Left hindlimb (tissue), 1 donor: ENCODE results near the gene USP36.

Source experiments
- DNase-seq: peaks from one replicate; pipeline ENCODE4 v3.0.0-alpha.2; 2018

Gene USP36

DNA sequence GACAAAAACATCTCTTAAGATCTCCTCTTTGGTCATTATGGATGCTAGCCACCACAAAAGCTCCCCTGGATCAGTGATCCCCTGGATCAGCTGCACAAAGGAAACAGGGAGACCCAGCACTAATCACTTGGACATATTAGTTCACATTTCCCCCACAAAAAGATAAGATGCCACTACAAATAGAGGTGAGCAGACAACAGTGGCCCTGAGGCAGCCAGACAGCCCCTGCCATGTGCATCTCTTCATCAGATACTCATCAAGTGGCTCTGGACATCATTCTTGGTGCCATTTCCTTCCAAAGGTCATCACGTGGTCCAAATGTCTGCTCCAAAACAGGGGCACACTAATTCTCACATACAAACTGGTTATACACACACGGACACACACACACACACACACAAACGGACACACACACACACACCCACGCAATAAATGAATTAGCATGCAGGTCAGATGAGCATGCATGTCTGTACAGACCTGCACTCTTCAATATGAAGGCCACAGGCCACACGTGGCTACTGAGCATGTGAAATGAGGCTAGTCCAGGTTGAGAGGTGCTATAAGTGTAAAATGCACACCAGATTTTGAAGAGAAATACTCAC lies 4.1 kb downstream of the USP36 start:
- no peak for DNase-seq

DNA sequence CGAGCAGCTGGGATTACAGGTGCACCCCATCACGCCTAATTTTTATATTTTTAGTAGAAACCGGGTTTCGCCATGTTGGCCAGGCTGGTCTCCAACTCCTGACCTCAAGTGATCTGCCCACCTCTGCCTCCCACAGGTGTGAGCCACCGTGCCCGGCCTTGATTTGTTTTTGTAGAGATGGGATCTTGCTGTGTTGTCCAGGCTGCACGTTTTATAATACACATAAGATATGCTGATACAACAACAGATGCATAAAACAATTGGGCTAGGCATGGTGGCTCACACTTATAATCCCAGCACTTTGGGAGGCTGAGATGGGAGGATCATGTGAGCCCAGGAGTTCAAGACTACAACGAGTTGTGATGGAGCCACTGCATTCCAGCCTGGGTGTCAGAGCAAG lies 6.0 kb downstream of the USP36 start:
- DNase-seq: no peak

- no peak for DNase-seq
These were observed 8.1 kb downstream of the USP36 start for GRCh38 chr17:78832541-78832810.

GRCh38 chr17:78831688-78832540 lies 8.7 kb downstream of the USP36 start:
- no peak for DNase-seq

DNA sequence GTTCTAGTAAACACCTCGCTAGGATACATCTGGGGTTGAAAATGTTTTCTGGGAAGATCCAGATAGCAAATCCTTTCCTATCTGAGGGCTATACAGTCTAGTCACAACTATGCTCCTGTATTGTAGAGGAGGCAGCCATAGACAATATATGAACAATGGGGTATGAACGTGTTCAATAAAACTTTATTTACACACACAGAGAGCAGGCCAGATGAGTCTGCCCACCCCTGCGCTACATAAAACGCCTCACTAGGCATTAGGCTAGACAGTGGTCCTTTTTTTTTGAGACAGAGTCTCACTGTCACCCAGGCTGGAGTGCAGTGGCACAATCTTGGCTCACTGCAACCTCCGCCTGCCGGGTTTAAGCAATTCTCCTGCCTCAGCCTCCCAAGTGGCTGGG lies 11.1 kb downstream of the USP36 start:
- DNase-seq: no peak

- DNase-seq: no peak
These were observed 12.0 kb downstream of the USP36 start for GRCh38 chr17:78828470-78829185.

GRCh38 chr17:78826836-78827509 lies 13.6 kb downstream of the USP36 start:
- no peak for DNase-seq

DNA sequence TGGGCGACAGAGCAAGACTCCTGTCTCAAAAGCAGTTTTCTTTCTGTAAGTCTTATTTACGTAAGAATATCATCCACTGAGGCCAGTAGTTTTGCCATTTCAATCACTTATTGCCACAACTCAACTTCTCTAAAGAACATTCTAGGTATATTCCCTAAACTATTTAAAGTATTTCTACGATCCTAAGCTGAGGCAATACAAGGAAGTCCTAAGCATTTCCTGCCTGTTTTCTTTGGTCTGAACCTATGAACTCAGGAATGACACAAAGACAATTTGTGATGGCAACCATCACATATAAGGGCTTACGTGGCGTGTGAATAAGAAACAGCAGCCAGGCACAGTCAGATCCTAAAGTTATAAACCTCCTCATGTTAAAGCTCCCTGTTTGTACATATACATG lies 14.2 kb downstream of the USP36 start:
- DNase-seq: no peak

DNA sequence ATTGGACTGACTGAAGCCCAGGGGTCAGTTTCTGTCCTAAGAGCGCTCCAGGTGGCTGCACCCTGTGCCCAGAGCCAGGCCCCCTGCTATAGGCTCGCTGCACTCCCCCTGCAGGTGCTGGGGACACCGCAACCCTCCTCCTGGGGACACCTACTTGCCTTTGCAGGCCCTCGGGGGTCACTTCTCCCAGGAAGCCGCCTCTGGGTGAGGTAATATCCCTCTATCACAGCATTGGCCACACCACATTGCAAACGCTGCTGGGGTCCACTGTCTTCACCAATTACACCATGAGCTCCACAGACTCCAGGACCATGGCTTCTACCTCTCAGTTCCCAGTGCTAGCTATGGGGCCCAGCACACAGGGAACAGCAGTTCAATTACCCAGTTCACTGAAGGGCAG lies 14.9 kb downstream of the USP36 start:
- no peak for DNase-seq

DNA sequence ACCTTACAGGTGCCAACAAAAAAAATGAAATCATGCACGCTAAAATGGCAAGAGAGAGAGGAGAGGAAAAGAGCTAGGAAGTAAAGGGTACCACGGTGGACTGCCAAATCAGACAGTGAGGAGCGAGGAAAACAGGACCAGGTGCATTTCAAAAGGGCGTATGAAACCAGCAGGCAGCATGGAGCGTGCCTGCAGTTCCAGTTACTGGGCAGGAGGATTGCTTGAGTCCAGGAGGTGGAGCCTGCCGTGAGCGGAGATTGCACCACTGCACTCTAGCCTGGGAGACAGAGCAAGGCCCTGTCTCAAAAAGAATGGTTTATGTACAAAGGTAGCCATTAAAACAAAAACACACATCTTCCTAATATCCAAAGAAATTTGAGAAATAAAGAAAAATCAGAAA lies 16.4 kb downstream of the USP36 start:
- no peak for DNase-seq

DNA sequence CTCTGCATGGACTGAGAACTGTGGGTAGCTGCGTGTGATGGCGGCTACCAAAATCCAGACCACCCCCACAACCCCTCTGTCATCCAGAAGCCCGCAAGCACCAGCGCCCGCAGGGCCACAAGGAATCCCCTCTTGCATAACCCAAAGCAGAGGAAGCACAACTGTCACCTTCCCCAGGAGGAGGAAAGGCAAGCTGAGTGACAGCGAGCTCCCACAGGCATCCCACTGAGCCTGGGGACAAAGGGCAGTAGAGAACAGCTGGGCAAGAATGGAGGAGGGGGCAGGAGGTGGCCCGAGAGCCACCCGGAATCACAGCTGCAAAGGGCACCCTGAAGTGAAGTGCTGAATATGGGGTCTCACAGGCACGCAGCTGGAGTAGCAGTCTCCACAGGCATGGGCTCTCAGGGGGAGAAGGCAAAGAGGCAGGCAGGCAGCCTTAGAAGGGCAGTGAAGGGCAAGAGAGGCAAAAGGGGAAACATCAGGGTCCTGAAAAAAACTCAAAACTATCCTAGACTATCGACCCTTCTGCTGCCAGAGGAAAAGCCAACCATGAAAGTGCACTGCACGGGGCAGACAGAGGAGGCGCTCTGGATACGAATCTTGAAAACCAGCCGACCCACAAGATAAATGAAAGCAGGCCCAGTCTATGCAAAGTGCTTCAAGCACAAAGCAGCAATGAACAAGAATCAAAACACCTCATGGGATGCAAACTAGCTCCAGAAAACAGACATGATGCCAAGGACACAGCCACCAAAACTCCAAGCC lies 17.1 kb downstream of the USP36 start:
- no peak for DNase-seq

DNA sequence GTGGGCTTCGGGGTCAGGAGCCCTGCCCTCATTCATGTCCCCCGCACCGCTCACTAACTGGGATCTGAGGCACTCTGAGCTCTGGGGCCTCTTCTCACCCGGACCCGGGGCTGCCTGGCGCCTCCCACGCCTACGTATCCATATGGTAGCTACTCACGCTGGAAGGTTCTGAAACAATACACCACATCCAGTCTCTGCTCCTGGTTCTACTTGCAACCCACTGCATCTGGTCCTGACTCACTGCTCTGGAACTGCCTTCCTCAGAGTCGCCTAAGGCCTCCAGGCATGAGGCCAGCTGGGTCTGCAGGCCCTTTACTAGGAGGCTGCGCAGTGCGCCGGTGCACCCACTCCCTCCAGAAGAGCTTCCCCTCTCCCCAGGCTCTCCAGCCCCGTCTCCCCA lies 18.1 kb downstream of the USP36 start:
- DNase-seq: no peak

DNA sequence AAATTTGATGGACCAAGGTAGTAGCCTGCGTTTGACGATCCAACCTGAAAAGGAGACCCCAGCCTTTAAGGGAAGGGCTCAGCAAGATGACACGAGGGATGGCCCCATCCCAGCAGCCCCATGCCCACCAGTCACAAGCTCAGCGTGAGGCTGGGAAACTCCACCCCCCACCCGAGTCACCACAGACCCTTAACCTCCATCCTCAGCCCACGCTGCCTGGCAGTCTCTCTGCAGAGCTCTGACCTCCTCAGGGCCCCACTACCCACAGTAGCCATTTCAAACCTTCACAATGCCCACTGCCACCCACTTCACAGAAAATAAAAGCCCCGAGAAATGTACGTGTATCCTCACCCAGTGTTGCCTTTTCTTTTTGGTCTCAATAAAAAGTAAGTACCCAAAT lies 18.7 kb downstream of the USP36 start:
- no peak for DNase-seq

DNA sequence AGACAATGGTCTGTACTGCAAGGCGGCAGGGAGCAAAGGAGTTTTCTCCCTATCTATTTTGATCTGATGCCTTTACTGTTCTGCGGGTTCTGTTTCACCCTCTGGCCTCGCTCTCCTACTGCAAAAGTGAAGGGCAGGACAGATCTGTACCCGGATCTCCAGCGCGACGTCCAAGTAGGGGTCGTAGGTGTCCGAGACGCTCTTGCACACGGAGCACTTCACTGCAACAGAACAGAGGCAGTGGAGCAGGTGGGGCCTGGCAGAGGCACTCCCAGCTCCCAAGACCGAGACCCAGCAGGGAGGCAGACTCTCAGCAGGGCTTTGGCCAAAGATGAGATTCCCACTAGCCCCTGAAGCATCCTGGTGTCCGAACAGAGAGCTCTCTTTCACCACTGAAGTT lies 19.8 kb downstream of the USP36 start:
- DNase-seq: no peak

DNA sequence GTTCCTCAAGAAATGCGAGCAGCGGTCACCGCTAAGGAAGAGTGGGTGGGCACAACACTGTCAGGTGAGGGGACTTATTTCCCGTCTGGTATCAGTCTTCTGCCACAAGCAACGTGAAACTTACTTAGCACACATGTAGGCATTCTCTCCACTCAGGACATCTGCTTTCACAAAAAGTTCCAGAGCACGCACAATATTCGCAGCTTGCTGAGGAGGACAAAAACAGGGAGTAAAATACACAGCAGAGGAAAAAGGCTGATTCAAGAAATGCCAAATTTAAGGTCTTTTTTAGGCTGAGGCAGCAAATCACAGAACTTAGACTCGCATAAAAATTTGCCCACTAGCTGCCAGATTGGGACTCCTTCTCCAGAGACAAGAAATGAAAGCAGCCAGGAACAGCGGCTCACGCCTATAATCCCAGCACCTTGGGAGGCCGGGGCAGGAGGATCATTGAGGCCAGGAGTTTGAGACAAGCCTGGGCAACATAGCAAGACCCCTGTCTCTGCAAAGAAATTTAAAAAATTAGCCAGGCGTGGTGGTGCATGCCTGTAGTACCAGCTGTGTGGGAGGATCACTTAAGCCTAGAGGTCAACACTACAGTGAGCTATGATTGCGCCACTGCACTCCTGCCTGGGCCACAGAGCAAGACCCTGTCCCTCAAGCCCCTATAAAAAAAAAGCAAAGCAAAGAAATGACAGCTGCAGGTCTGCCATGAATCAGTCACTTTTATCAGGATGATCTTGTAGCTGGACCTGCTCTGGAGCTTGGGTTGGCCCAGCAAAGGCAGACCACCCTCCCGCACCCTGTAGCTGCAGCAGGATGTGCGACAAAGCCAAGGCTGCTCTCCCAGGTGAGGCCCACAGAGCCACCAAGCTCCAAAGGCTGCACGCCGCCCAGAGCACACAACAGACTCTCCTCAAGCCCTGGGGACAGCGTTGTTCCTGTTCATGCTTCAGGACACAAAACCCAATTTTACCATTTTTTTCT lies 20.5 kb downstream of the USP36 start:
- DNase-seq: no peak

GRCh38 chr17:78819402-78819801 lies 21.2 kb downstream of the USP36 start:
- DNase-seq: no peak

- no peak for DNase-seq
These were observed 21.7 kb downstream of the USP36 start for GRCh38 chr17:78818932-78819331.

DNA sequence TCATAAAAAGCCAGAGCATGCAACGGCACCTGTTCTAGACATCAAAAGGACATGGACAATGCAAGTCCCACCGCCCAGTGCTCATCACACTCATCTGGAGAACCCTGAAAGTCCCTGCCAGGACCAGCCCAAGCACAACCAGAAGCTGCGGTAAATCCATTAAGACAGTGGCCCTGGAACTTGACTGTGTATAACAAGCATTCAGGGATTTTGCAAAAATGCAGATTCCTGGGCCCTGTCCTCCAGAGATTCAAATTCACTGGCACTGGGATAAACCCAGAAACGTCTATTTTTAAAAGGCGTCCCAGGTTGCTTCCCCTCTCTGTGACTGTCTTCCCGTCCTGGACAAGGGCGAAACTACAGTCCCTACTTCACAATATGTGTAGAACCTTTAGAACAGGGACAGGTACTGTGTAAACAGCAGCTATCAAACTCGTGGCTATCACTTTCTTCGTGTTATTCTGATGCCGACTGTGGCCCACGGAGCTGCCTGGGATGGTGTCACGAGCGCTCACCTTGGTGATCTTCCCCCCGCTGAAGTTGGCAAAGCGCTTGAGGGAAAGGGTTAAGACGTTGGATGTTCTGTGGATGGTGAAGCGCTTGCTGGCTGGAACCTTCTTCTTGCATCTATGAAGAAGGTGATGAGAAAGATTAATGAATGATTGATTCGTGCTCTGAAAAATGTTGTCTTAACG lies 22.3 kb downstream of the USP36 start:
- no peak for DNase-seq

DNA sequence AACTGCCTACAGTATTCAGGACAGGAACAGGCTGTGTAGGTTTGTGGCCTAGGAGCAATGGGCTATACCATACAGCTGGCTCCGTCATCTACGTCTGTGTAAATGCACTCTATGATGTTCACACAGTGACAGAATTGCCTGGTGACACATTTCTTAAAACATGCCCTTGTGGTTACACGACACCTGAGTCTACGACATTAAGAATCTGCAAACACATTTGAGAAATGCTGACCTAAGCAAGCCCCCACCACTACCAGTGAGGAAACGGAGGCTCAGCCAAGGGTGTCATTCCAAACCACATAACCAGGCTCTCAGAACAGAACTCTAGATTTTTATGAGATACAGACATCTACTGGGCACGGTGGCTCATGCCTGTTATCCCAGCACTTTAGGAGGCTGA lies 23.5 kb downstream of the USP36 start:
- no peak for DNase-seq

DNA sequence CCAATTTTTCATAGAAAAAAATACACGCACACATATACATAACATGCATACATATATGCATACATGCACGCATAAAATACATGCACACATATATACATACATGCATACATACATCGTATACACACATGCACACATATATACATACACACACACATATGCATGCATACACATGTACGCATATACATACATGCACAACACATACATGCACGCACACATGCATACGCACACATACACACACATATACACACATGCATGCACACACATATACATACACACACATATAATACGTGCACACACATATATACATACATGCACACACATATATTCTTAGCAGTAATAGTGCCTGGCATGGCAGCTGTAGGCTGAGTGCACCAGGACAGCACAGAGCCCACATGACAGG lies 24.9 kb downstream of the USP36 start:
- no peak for DNase-seq

DNA sequence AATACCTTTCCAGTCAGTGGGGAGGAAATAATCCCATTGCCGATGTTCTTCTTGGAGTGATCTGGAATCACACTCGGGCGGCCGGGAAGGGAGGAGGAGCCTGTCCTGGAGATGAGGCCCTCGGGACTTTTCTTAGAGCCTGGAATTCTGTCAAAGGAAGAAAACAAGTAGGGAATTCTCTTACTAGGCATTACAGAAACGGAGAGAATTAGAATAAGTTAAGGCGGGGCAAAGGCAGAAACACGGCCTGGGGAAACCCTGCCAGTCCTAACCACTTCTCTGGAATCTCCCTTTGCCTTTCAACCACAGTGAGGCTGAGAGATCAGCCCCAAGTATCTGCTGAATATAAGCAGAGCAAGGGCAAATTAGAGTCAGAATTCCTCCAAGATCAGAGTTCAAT lies 27.8 kb downstream of the USP36 start:
- no peak for DNase-seq
